HG02610 (cell line): ENCODE data around the gene TBX3.

ENCODE experiments used
- ATAC-seq: cut with Tn5 transposase; IDR thresholded peaks from one replicate; pipeline ENCODE4 v1.9.1; 2021; ENCODE audit warnings: mild to moderate bottlenecking, moderate library complexity; ENCODE audit not compliant: unreplicated experiment

TBX3 gene

GRCh38 chr12:114668886-114669288 lies 15.1 kb downstream of the TBX3 start:
- no peak for ATAC-seq

- no peak for ATAC-seq
These were observed 15.7 kb downstream of the TBX3 start for GRCh38 chr12:114668151-114668885.

GRCh38 chr12:114667669-114668150 lies 16.3 kb downstream of the TBX3 start:
- ATAC-seq = no peak

GRCh38 chr12:114666746-114667668 lies 17.0 kb downstream of the TBX3 start:
- ATAC-seq = no peak

GRCh38 chr12:114665411-114666260 lies 18.3 kb downstream of the TBX3 start:
- ATAC-seq = no peak

- no peak for ATAC-seq
These were observed 19.2 kb downstream of the TBX3 start for GRCh38 chr12:114664651-114665320.

GRCh38 chr12:114662512-114663177 lies 21.3 kb downstream of the TBX3 start:
- no peak for ATAC-seq

- no peak for ATAC-seq
These were observed 22.7 kb downstream of the TBX3 start for GRCh38 chr12:114661245-114661644.

- ATAC-seq = no peak
These were observed 24.9 kb downstream of the TBX3 start for GRCh38 chr12:114659084-114659483.

- no peak for ATAC-seq
These were observed 26.0 kb downstream of the TBX3 start for GRCh38 chr12:114658002-114658441.

- no peak for ATAC-seq
These were observed 26.4 kb downstream of the TBX3 start for GRCh38 chr12:114657597-114657920.

GRCh38 chr12:114656906-114657596 lies 26.9 kb downstream of the TBX3 start:
- no peak for ATAC-seq

GRCh38 chr12:114655934-114656749 lies 27.8 kb downstream of the TBX3 start:
- ATAC-seq = no peak

GRCh38 chr12:114649585-114649984 lies 34.4 kb downstream of the TBX3 start:
- no peak for ATAC-seq

- no peak for ATAC-seq
These were observed 35.3 kb downstream of the TBX3 start for GRCh38 chr12:114648711-114649110.

GRCh38 chr12:114638790-114639435 lies 45.1 kb downstream of the TBX3 start:
- ATAC-seq = no peak

GRCh38 chr12:114636723-114637480 lies 47.1 kb downstream of the TBX3 start:
- ATAC-seq = no peak
